Ureter (tissue), 1 donor: ENCODE data around the gene FXYD6. TPM values are rescaled to one million over a fixed set of nuclear protein-coding genes. Genes with fewer than 3 reads are reported as not detected.

Experiments used
- DNase-seq: peaks from one replicate; pipeline ENCODE4 v3.0.0-alpha.2; 2020; ENCODE audit warnings: low spot score
- total RNA-seq: library from RNA; stranded (reverse); gene quantifications from one replicate; pipeline ENCODE4 v1.2.4, GENCODE V29; 2023
- donor health status: DM: yes; HTN: yes; CAD: no.

Gene FXYD6
- total RNA-seq, 1 donor from 2014 or later: 41.8 TPM

DNA sequence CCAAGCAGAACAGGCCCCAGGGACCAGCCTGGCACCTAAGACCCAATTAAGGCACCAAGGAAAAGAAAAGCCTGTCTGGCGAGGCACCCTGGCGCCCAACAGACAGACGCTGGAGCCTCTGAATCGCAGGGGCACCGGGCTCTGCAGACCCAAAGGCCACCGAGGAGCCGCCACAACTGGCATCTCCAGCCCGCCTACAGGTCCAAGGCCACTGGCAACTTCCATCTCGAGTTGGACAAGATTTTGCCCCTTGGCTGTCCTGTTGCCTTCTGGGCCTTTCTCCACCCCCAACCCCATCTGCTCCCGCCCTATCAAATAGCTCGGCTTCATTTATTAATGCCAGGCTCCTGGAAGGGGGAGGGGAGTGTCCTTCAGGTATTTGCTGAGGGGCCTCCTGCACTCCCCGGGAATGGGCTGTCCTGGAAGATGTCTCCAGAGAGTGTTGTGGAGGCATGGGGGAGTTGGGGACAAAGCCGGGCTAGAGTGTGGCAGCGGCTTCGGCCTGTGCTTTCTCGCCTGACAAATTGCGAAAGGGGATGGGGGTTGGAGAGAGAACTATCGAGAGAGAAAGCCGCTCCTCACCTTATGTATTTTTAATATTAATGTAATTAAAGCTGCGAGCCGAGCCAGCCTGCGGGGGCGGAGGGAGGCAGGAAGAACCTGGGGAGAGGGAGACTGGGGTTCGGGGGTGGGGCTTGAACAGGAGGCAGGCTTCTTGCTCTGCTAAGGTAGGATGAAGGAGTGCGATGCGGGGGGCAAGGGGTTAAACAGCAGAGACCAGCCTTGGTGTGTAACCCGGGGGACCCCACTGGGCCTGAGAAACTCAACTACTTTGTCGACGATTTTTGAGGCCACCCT, 81.5 kb downstream of the FXYD6 start:
- DNase-seq: no peak

DNA sequence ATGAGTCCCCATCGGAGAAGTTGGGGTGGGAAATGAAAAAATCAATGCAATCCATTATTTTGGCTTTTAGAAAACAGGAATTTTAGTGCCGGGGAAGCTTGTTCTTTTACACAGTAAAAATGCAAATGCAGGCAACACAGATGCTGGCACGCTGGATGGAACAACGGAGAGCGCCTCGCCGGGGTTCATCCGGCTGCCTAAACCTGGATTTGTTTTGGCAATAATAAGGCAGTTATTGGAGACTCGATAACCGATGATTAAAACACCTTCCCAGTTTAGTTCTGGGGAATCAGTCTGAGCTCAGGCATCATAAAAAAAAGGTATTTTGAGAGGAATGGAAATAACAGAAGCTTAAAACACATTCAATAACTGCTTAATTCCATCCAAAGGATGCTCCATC, 82.3 kb downstream of the FXYD6 start:
- DNase-seq: no peak

DNA sequence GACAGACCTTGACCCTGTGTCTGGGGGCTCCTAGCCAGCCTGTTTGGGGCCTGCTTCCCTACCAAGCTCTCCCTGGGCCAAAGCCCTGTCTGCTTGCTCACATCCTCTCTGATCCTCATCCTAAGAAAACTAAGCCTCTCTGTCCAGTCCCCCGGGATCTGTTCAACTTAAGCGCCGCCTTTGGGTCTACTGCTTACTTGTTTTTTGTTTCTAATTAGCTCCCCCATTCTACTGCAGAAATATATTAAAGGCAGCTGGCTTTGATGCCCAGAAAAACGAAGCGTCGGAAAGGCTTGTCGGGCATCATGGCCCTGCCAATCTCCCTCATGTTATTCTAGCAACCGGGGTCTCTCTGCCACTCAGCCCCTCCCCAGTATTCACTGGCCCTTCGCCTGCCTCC, 82.9 kb downstream of the FXYD6 start:
- no peak for DNase-seq

DNA sequence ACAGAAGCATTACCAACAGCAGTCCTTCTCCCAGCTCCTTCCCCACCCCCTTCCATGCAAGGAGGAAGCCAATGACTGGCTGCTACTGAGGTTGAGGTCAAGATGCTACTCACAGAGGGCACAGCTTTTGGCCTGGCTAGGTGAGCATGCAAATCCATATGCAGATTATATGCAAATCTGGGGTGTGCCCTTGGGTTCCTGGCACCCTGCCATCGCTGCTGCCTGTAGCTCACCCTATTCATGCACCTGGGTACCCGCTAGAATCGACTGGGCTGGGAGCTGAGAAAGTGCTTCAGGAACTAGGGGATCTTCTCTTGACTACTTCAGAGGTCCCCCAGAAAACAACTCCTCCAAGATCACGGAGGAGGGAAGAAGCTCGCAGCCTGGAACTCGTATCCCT, 83.5 kb downstream of the FXYD6 start:
- DNase-seq: no peak

DNA sequence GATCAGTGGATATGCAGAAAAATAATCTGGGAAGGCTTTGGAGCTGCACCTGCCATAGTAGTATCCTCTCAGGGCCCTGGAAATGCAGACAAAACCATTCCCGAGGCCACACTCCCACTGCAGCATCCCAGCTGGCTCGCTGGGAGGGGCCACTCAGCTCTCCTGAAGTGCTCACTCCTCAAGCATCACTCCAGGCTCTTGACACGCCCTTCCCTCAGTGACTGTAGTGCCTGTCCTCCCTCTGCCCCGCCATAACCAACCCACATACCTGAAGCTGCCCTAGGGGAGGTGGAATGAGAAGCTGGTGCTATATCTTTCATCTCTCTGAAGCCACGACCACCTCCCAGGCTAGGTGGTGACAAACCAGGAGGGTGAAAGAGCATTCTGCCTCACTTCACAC, 84.2 kb downstream of the FXYD6 start:
- no peak for DNase-seq

DNA sequence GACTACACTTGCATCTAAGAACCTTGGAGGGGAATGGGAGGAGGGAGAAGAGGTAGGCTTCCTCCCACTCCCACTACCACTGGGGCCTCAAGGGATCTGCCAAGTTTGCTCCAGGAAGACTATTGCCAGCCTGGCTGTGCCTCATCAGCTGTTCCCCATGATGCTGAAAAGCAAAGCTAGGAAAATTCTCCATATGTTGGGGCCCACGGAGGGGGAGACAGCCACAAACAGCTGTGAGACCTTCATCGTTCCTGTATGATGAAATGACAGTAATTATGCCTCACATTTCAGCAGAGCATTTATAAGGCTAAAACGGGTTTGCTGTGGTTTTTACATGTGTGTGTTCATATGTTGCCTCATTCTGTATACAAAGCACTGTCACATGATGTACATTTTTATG, 86.2 kb downstream of the FXYD6 start:
- DNase-seq: no peak

DNA sequence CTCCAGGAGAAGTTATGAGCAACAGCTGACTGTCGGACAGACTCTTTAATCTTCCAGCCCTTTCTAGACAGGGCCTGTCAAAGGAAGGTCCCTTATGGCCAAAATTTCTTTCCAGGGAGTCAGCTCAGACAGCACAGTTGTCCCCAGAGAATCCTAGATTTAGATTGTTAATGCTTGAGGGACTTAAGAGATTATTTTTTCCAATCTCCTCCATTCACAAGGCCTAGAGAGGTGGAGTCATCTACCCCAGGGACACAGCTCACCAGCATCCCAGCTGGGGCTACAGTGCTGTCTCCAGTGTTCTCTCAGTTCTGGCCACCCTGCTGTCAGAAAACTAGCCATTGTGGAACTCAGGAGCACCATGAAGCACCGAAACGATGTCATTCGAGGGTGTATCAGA, 87.2 kb downstream of the FXYD6 start:
- no peak for DNase-seq

Other genes with a start within 250 kb of the FXYD6 start
- 0.81 TPM for gene DSCAML1, start 79.4 kb downstream of the FXYD6 start, total RNA-seq
- 1.6 TPM for gene FXYD2, start 51.9 kb downstream of the FXYD6 start, total RNA-seq
- 1.9 TPM for gene TMPRSS13, start 52.7 kb upstream of the FXYD6 start, total RNA-seq
- 22.4 TPM for gene IL10RA, start 109.7 kb upstream of the FXYD6 start, total RNA-seq
- gene TMPRSS4, start 200.4 kb upstream of the FXYD6 start, total RNA-seq: 224 TPM
- gene SMIM35, start 210.3 kb upstream of the FXYD6 start, total RNA-seq: 0.13 TPM